ENCODE results near the gene NEK10. TPM values are rescaled to one million over a fixed set of nuclear protein-coding genes. Genes with fewer than 3 reads are reported as not detected.

NEK10 gene
- total and polyA plus RNA-seq, 2 of the 4 experiments (the other 2 are of a cell fraction) = 2.2 to 6.6 TPM

DNA sequence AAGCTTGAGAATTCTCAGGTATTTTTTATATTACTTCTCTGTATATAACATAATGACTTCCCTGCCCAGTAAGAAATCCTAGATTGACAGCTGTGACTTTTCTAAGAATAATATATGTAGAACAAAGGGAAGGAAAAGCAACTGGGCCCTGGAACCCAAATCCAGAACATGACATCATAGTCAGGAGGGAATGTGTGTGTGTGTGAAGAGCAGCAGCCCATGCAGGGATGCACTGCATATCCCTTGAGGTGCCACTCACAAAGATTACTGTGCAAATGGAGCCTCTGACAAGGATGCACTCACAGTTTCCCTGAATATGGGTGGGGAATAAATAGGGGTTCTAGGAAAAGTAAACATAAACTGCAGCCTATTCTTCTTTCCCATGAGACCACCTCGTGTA is 279.5 kb downstream of the NEK10 start:
- DNase-seq (no peak), ATAC-seq (ENCODE audit: low read depth) (no peak)
- intact Hi-C loops (cut with micrococcal nuclease) = no loop called here
- Histone ChIP-seq H3K4me3 (ENCODE audit: insufficient read depth, low read depth, low read length) (no peak overlapping the region), H2AFZ (replicated peaks; ENCODE audit: low read length, poor library complexity) (no peak overlapping the region), H3K4me2 (ENCODE audit: low read depth, low read length) (no peak overlapping the region), H3K56ac (ENCODE audit: extremely low read depth, insufficient read depth, low read length) (no peak overlapping the region), H3K23ac (ENCODE audit: low read depth, low read length) (no peak overlapping the region), H3K27me3 (ENCODE audit: control insufficient read depth, insufficient read depth, low read length) (no peaks in the 10 kb centered on the region), H2BK20ac (ENCODE audit: low read depth, low read length) (no peak overlapping the region), H2AK9ac (replicated peaks; ENCODE audit: low read depth, low read length, poor library complexity) (no peak overlapping the region), H2BK5ac (ENCODE audit: low read depth, low read length, poor library complexity, severe bottlenecking) (no peak overlapping the region), H2BK120ac (ENCODE audit: low read depth, low read length) (no peak overlapping the region), H3K9ac (ENCODE audit: low read depth, low read length) (no peak overlapping the region), H3K4me1 (ENCODE audit: control insufficient read depth, insufficient read depth, low read length) (peaks cover 2% of the 10 kb centered on the region; the same call in 1 of the 2 replicates), H4K91ac (ENCODE audit: insufficient read depth, low read depth, low read length) (no peak overlapping the region), H3K36me3 (ENCODE audit: control insufficient read depth, insufficient read depth, low read length) (no peaks in the 10 kb centered on the region), H4K8ac (ENCODE audit: low read depth in 2 of 2, low read length in 2 of 2) (no peak overlapping the region), H3K9me1 (ENCODE audit: insufficient read depth, low read length) (no peaks in the 10 kb centered on the region), H3K4ac (ENCODE audit: low read depth, low read length) (no peak overlapping the region), H4K20me1 (ENCODE audit: insufficient read depth, low read length) (no peaks in the 10 kb centered on the region), H3K14ac (replicated peaks; ENCODE audit: low read depth, low read length) (no peak overlapping the region), H3K18ac (ENCODE audit: low read depth, low read length) (no peak overlapping the region), H4K5ac (ENCODE audit: low read depth, low read length) (no peak overlapping the region), H3K27ac (ENCODE audit: insufficient read depth, low read length) (no peak overlapping the region), H3K79me1 (ENCODE audit: low read depth in 1 of 2, low read length in 2 of 2) (no peaks in the 10 kb centered on the region), H2BK15ac (ENCODE audit: low read depth, low read length) (no peak overlapping the region), H2AK5ac (ENCODE audit: low read depth, low read length) (no peak overlapping the region), H3K9me3 (ENCODE audit: control insufficient read depth, insufficient read depth, low read length) (no peaks in the 10 kb centered on the region)
- in situ Hi-C loops (cut with MboI; ENCODE audit: low sequenced_read_pairs) = no loop called here
- no TSS peak for BruUV-seq (replicated peaks)
- TF ChIP-seq MXI1 (IDR thresholded peaks at IDR 0.05; ENCODE audit: borderline replicate concordance, low read depth, low read length) = no peak
- TF ChIP-seq, protein P1, sequence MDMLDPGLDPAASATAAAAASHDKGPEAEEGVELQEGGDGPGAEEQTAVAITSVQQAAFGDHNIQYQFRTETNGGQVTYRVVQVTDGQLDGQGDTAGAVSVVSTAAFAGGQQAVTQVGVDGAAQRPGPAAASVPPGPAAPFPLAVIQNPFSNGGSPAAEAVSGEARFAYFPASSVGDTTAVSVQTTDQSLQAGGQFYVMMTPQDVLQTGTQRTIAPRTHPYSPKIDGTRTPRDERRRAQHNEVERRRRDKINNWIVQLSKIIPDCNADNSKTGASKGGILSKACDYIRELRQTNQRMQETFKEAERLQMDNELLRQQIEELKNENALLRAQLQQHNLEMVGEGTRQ (IDR thresholded peaks at IDR 0.05; ENCODE audit: low read depth, low read length) = no peak
- no peak for TF ChIP-seq FOS (IDR thresholded peaks at IDR 0.05; ENCODE audit: low read depth, low read length)
- TF ChIP-seq NFE2L2 (IDR thresholded peaks at IDR 0.05; ENCODE audit: low read depth, low read length) = no peak
- TF ChIP-seq BHLHE40 (IDR thresholded peaks at IDR 0.05; ENCODE audit: low read depth, low read length) = no peak
- no peak for TF ChIP-seq MAFK (IDR thresholded peaks at IDR 0.05; ENCODE audit: low read depth, low read length)
- TF ChIP-seq CEBPB (IDR thresholded peaks at IDR 0.05; ENCODE audit: low read depth, low read length) = no peak
- WGBS, 2 experiments (ENCODE audit: extremely low coverage in 2 of 2, insufficient read length in 1 of 2) = no CpG with 5 or more reads among the region's 1 CpG
- POLR2A ChIA-PET (ENCODE audit: unreplicated experiment) = no interaction called here
- dilution Hi-C loops (cut with HindIII; ENCODE audit: low sequenced_read_pairs, unreplicated experiment) = no loop called here
- CTCF ChIA-PET = no interaction called here
